GM18907 (cell line): ENCODE results near the gene ANKRD33B.

Experiments
- ATAC-seq: cut with Tn5 transposase; IDR thresholded peaks from one replicate; pipeline ENCODE4 v1.9.1; 2021; ENCODE audit warnings: mild to moderate bottlenecking, moderate library complexity; ENCODE audit not compliant: unreplicated experiment

Gene ANKRD33B

DNA sequence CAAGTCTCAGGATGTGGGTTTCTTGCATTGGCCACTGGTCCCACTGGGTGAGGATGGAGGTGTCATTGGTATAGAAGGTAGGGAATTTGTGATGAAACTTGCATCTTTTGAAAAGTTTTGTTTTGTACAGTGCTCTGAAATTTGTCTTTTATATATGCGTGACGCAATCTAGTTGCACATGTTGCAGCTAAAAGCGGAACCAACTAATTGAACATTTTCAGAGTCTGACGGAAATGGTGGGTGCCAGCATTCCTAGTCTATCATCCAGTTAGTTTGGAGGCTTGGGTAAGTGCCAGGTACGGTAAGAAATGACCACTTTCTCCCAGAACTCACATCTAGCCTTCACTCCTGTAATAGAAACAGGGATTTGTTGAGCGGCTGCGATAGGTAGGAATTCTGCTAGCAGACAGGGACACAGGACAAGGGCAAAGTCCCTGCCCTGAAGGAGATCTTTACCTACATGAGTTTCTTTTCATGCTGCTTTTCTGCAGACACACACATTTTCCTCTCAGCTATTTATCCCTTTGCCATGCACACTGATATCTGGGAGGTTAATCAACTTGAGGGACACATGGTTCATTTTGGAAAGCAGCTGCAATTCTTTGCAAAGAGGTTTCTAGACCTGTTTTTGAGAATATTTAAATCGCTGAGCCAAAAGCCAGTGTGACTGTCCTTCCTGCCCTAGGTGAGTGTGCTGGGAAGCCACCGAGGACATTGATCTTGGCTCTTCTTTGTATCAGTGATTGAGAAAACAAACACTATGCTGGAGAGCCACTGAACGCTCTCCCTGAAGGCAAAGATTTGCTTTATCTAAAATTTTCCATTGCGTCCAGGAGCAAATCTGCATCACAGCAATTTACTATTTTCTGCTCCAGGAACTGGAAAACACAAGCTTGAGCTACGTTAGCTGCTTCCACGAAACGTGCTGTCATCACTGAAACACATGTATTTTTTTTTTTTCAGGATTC, 107.5 kb downstream of the ANKRD33B start:
- ATAC-seq: no peak

DNA sequence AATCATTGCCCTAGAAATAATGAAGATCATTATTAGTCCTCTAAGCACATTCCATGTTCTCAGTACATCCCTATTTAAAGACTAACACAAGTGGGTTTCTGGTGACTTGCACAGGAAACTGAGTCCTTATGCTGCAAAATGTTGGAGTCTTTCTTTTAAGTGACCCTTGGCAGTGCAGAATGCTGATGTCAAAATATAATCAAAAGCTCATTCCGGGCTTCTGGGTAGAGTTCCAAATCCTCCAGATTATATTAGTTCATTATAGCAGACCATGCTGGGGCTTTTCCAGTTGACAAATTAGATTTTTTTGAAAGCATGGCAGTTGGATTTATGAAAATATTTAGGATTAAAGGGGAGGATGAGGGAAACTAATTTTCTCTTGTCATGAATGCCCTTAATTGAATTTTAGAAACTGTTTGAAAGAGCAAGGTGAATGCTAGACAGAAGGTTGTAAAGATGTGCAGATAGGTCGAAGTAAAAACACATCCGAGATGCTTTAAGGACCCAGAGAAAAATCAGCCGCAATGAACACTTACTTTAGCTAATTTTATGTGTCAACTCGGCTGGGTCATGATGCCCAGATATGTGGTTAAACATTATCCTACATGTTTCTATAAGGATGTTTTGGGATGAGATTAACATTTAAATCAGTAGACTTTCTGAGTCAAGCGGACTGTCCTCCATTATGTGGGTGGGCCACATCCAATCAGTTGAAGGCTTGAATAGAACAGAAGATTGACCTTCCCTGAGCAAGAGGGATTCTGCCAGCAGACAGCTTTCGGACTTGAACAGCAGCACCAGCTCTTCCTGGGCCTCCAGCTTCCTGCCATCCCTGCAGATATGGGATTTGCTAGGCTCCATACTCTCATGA, 108.5 kb downstream of the ANKRD33B start:
- ATAC-seq: no peak

DNA sequence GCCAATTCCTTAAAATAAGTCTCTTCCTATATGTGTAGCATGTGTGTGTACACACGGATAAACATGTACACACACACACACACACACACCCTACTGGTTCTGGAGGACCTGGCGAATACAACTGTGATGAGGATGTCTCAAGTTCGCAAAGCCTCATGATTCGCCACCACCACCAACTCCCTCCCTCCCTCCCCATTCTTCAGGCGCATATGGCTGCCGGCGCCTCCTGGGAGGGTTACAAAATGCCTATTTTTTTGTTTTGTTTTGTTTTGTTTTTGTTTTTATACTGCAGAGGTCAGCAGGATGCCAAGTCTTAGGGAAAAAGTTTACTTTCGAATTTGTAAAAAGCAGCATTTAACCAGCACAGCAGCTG, 109.1 kb downstream of the ANKRD33B start:
- no peak for ATAC-seq

DNA sequence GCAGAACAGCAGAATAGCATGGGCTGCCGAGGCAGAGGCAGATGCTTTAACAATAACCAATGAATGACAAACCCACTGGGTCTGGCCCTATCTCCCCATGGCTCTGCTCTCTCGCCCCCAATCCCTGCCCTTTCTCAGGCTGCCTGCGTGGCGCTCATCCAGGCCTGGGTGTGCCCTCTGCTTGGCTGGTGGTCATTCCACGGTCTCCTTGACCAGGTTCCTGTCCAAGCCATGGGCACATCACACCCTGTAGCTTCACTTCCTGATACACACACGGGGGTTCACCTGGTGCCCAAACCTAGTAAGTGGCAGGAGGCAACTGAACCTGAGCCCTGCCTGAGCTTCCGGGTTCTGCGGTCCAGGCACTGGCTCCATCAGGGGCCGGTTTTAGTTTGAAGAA, 109.5 kb downstream of the ANKRD33B start:
- no peak for ATAC-seq

DNA sequence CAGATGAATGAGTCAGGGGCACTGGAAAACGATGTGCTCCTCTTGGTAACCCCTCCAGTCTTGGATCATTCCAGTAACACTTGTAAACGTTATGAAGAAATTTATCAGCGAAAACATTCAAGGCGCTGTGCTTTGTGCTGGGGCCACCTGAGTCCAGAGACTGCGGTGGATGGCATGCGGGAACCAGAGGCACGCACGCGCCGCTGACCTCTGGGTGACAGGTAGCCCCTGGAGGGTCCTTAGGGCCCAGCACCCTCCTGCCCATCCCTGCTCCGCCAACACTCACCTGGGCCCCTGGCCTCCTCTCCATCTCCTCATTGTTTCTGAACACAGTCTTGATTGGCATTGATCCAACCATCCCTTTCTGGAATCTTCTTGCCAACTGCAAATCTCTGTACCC, 110.2 kb downstream of the ANKRD33B start:
- ATAC-seq: no peak

DNA sequence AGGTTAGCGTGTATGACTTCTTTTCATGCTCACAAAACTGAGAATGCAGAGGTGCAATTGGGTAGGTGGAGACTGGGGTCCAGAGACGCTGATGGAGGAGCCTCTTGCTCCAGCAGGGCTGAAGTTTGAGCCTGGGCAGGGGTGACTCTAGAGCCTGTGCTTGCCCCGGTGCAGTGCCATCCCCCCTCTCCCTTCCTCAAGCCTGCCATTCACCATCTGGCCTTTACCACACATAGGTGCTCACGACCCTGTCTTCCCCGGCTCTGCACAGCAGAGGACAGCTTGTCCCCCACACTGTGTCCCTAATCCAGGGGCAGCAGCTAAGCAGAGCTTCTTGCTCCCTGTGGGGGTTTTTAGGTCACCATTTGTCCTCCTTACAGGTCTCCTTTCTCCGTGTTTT, 110.7 kb downstream of the ANKRD33B start:
- no peak for ATAC-seq

DNA sequence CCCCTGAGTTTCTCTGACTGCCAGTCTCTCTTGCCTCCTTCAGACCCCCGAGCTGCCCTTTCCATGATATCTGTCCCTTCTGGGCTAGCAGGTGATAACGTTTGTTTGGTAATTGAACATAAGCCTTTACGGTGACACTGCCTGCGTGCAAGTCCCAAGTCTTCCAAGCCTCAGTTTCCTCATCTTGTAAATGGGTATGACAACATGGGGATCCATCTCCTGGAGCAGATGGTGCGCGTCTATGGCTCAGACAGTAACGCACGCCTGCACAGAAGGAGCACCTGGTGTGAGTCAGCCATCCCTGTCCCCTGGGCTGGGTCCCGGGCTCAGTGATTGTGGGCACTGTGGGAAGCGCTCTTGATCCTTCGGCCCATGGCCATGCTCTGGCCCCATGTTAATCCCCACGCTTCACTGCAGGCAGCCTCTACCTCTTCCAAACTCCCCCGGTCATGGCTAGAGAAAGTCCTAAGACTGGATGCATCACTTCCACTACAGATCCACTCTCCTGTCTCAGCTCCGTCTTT, 111.4 kb downstream of the ANKRD33B start:
- ATAC-seq: no peak

DNA sequence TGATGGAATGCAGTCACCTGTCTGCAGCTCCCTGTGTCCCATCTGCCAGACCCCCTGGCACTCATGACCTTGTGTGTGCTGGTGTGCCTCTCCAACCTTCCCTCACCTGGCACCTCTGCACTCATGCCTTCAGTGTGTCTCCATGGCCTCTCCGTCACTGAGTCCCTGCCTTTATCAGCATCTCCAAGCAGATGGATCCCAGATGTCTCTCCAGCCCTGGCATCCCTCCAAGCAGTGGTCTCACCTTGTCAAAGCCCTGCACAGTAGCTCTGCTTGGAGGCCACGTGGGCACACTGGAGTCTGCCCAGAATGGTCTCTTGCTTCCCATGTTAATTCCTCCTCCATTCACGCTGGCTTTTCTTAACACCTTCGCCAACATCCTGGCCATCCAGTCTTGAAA, 112.4 kb downstream of the ANKRD33B start:
- no peak for ATAC-seq

DNA sequence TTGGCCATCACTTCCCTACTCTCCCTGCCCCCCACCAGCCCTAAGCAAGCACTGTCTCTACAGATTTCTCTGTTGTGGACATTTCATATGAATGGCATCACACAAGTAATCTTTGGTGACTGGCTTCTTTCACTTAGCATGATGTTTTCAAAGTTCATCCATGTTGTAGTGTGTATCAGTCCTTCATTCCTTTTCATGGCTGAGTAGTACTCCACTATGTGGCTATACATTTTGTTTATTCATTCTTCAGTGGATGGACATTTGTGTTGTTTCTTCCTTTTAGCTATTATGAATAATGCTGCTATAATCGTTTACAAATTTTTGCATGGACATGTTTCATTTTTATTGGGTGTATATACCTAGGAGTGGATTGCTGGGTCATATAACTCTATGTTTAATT, 113.1 kb downstream of the ANKRD33B start:
- no peak for ATAC-seq

DNA sequence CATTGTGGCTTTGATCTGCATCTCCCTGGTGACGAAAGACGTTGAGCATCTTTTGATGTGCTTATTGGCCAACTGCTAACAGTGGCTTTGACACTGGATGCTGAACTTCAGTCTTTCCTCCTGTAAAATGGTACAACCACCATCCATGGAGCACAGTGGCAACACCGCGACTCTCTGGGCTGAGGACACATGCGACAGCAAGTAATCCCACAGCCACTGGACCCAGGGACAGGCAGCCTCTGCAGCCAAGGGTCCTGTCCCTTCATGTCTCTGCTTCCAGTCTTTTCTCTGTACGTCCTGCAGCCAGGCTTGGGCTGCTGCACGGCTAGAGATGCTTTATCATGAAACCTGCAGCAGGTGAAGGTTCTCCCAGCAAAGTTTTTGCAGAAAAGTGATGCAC, 113.7 kb downstream of the ANKRD33B start:
- no peak for ATAC-seq

DNA sequence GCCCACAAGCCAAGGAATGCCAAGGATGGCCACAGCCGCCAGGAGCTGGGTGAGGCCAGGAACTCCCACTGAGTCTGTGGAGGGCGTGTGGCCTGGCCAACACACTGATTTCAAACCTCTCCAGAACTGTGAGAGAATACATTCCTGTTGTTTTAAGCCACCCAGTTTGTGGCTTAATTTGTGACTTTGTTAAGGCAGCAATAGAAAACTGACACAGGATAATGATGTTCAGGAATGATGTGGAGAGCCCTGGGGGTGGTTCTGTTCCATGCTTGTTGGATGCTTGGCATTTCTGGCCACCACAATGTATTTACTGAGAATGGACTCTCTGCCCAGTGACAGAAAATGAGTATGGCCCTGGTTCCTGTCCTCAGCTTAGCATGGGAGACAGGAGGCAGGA, 114.4 kb downstream of the ANKRD33B start:
- no peak for ATAC-seq

DNA sequence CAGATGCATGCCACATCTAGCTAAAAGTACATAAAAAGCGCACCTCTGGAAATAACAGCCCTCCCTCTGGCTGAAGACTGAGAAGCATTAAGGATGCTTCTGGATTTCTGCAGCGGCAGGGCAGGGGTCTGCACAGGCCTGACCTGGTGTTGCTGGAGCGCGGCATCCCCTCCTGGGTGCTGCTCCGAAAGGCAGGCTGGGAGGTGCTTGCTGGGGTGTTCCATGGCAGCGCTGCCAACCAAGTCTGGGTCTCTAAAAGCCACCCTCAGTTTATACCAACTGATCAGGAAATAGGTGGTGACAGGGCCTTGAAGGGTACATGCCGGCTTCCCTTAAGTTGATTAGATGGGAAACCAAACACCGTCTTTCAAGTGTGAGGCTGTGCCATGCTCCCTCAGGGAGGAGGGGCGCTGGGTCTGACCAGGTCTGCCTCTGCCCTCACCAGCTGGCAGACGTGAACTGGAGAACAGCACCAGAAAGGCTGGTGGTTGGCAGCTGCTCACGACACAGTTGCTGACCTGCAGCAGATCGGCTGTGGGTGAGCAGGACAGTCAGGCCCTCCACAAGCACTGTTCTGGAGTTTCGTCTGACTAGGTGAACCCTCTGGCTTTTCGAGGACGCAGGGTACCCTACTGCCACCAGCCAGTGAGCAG, 115.6 kb downstream of the ANKRD33B start:
- ATAC-seq: no peak

DNA sequence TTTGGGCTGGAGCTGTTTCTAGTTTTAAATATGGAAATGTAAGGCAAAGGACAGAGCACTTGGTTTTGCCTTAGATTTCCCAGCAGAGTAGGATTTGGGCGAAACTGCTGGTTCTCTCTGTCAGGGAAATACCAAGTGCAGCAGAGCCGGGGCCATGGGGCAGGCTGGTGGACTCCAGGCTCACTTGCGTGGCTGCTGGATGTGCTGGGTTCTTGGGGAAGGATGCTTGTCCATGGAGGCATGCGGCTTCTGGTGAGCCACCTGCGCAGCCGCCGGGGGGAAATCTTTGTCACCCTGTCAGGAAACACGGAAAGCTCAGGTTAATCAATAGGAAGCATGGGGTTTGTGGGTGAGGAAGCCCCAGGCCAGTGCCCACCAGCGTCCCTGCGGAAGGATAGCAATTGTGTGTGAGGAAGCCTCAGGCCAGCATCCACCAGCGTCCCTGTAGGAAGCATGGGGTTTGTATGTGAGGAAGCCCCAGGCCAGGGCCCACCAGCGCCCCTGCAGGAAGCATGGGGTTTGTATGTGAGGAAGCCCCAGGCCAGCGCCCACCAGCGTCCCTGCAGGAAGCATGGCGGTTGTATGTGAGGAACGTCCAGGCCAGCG, 117.1 kb downstream of the ANKRD33B start:
- ATAC-seq: no peak

DNA sequence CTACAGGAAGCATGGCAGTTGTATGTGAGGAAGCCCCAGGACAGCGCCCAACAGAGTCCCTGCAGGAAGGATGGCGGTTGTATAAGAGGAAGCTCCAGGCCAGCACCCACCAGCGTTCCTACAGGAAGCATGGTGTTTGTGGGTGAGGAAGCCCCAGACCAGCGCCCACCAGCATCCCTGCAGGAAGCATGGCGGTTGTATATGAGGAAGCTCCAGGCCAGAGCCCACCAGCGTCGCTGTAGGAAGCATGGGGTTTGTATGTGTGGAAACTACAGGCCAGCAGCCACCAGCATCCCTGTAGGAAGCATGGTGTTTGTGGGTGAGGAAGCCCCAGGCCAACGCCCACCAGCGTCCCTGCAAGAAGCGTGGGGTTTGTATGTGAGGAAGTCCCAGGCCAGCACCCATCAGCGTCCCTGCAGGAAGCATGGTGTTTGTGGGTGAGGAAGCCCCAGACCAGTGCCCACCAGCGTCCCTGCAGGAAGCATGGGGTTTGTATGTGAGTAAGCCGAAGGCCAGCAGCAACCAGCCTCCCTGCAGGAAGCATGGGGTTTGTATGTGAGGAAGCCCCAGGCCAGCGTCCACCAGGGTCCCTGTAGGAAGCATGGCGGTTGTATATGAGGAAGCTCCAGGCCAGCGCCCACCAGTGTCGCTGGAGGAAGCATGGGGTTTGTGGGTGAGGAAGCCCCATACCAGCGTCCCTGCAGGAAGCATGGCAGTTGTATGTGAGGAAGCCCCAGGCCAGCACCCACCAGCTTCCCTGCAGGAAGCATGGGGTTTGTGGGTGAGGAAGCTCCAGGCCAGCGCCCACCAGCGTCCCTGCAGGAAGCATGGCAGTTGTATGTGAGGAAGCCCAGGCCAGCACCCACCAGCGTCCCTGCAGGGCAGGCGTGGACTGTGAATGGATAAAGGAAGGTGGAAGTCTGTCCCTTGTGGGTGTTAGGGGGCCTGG, 118.1 kb downstream of the ANKRD33B start:
- ATAC-seq: no peak

DNA sequence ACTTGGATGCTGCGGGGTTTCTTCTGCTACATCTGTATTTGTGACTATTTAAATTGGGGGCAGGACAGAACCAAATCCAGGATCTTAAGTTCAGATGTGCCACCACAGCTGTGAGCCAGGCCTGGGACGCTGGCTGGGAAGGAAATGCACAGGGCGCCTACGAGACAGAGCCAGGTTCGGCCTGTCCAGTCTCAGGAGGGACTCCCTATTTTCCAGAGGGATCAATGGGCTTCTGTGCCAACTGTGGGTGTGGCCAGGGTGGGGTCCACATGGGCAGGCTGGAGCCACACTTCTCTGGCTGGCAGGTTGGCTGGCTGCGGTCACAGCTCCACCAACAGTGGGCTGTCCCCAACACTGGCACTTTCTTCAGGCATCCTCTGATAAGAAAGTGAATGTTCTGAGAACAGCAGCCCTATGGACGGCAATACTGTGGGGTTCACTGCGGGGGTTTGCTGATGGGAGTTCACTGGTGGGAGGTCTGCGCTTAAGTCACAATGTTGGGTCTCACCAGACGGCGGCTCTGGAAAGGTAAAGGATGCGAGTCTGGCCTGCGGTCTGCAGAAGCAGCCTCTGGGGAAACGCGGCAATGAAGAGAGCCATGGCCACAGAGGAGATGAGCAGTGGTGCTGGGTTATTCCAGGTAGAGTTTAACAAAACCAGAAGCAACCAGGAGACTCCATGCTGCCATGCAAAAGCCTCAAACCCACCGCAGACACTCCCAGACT, 119.1 kb downstream of the ANKRD33B start:
- no peak for ATAC-seq

DNA sequence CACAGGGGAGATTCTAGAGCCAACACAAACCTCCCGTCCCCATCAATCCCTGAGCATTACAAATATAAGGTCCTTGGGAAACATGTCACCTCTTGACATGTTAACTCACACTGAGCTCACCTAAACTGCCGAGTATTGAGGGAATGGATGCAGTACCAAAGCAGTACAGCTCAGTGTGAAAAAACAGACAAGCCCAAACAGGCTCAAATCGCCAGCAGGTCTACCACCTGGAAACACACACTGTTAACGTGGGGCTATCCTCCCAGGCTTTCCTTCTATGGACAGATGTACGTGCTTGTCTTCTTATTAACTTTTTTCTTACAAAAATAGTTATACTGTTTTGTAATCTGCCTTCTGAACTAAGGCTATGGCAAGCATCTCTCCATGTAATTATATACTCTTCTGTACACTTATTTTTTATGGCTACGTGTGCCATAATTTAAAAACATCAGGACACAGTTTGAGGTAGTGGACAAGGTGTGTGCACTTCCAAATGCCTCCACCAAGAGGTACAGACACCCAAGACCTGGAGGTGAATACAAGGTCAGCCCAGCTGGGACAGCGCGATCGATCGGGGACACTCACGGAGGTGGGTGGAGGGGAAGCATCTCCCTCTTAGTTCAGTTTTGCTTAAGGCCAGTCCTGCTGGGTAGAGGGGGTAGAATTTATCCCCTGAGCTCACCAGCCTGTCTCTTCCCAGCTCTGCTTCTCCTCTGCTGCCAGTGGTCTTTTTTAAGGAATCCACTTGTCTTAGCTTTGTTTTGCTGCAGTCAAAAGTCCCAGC, 120.6 kb downstream of the ANKRD33B start:
- ATAC-seq: peak; percentile 46

DNA sequence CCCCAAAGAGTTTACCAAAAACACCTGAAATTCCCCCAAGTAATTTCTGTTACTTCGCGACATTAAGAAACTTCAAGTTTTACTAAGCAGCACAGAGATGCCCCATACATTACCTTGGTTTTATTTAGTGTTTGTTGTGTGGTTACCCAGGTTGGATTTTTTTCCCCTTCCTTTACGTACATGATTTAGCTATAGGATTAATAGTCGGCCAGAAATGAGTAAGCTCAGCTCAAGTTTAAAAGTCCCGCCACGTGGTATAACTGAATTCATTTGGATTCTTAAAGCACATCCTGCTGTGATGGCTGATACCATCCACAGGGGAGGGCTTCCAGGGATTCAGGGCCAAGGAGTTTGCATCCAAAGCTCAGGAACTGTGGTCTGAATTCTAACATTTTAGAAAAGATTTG, 121.2 kb downstream of the ANKRD33B start:
- peak; percentile 74 for ATAC-seq

DNA sequence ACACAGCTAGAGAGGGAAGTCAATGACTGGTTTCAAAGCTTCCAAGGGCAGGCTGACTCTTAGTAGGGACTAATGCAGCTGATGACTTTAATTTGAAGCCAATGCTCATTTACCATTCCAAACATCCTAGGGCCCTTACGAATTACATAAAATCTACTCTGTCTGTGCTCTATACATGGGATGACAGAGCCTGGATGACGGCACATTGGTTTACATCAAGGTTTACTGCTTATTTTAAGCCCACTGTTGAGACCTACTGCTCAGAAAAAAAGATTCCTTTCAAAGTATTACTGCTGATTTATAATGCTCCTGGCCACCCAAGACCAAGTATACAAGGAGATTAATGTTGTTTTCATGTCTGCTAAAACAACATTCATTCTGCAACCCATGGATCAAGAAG, 123.0 kb downstream of the ANKRD33B start:
- no peak for ATAC-seq
